Right lobe of liver (tissue), 4 donors: ENCODE results near the gene STMN1.

Source experiments
- CTCF ChIP-seq, 4 donors: fragments of 200-600 bp in 3 of 4; fragments of 450-650 bp in 1 of 4; IDR thresholded peaks; one replicate each; pipeline versions ENCODE4 v1.5.1 to v1.8.0; 2016 to 2022; ENCODE audit warnings: antibody characterized with exemption in 4 of 4, mild to moderate bottlenecking in 2 of 4
- POLR2A ChIP-seq: fragments of 450-650 bp; IDR thresholded peaks from one replicate; pipeline ENCODE4 v1.6.1; 2017; ENCODE audit warnings: antibody characterized with exemption, mild to moderate bottlenecking
- donor health status: DM: no; HTN: no; CAD: no.
- donor health status: DM: no; HTN: no; CAD: no.
- donor health status: DM: no; HTN: yes; CAD: no.

- TF ChIP-seq CTCF (IDR thresholded peaks at IDR 0.05) (no peak), POLR2A (no peak)
Observed at GRCh38 chr1:25872713-25873112, 33.5 kb downstream of the STMN1 start.
